Activated CD8-positive, alpha-beta memory T cell treated with anti-CD3 and anti-CD28 coated beads, Interleukin-2, amount 10 ng/mL, durations not matched to agents 7 days and 5 days (primary cell): ENCODE data around the gene GGA1. TPM values are rescaled to one million over a fixed set of nuclear protein-coding genes. Genes with fewer than 3 reads are reported as not detected.

Source experiments
- ATAC-seq: fragments of 150-1000 bp; cut with Tn5 transposase; one replicate; pipeline ENCODE4 v1.10.0; 2021; ENCODE audit warnings: moderate library complexity
- CTCF ChIA-PET: fragments of 350-600 bp; sonication (Branson Sonifier 250); formaldehyde crosslinking; loops from one replicate; lab custom pipeline; 2021; ENCODE audit warnings: antibody characterized with exemption; lab: Charles Lee
- DNase-seq: peaks from one replicate; pipeline ENCODE4 v3.0.0-alpha.2; 2020
- H3K27ac Mint-ChIP-seq: one replicate; pipeline ENCODE4 v1.8.0; 2021; ENCODE audit warnings: mild to moderate bottlenecking, mixed read lengths
- H3K27me3 Mint-ChIP-seq: one replicate; pipeline ENCODE4 v1.8.0; 2021; ENCODE audit warnings: mixed read lengths
- H3K36me3 Mint-ChIP-seq: one replicate; pipeline ENCODE4 v1.8.0; 2021; ENCODE audit warnings: mild to moderate bottlenecking, mixed read lengths
- H3K4me1 Mint-ChIP-seq: one replicate; pipeline ENCODE4 v1.8.0; 2021; ENCODE audit warnings: mixed read lengths
- H3K4me3 Mint-ChIP-seq: one replicate; pipeline ENCODE4 v1.8.0; 2021; ENCODE audit warnings: mild to moderate bottlenecking, moderate library complexity, mixed read lengths
- H3K9me3 Mint-ChIP-seq: one replicate; pipeline ENCODE4 v1.8.0; 2022; ENCODE audit warnings: low read depth, mixed read lengths
- total RNA-seq, 2 experiments: library from RNA; stranded (reverse); gene quantifications; one replicate each; pipeline ENCODE4 v1.2.3, GENCODE V29; 2021

GGA1 gene
- total RNA-seq: 10 to 100 TPM; 76.9 to 85.9 TPM

- Mint-ChIP-seq H3K27ac (peak within 1 kb of the TSS; percentile 94), H3K4me3 (peak within 1 kb of the TSS; percentile 89), H3K9me3 (no peaks in the 10 kb centered on the region), H3K4me1 (peaks cover 60% of the 10 kb centered on the region), H3K36me3 (peaks cover 3% of the 10 kb centered on the region), H3K27me3 (no peaks in the 10 kb centered on the region)
- ATAC-seq (peak; percentile 80), DNase-seq (peak; percentile 99)
- CTCF ChIA-PET: interaction anchor here (0.8 to 8.7 kb wide), 20 partner anchors 9 to 833 kb away, joined by 3 to 156 read pairs (median 12); partner anchors contain the start of genes IFT27, LGALS1, NOL12 and PDXP
Measured at GRCh38 chr22:37608477-37609239, at the start of gene GGA1. TSS of gene GGA1 (plus strand) at chr22:37608834. CDS start at chr22:37608861, 27 bp downstream.

GRCh38 chr22:37559521-37559900, 49.1 kb upstream of the GGA1 start:
- Mint-ChIP-seq H3K4me3 (no peak overlapping the region), H3K9me3 (no peaks in the 10 kb centered on the region), H3K27me3 (peaks cover 81% of the 10 kb centered on the region), H3K27ac (no peak overlapping the region), H3K4me1 (peaks cover 17% of the 10 kb centered on the region), H3K36me3 (no peaks in the 10 kb centered on the region)
- DNase-seq (no peak), ATAC-seq (no peak)
- CTCF ChIA-PET: interaction anchor here (0.7 to 22.7 kb wide), 3 partner anchors 8 to 16 kb away, joined by 3 to 661 read pairs (median 24); no protein-coding TSS in a partner anchor

GRCh38 chr22:37559901-37560607, 48.6 kb upstream of the GGA1 start, which contains the start of gene CDC42EP1:
TSS of gene CDC42EP1 (plus strand) at chr22:37560480. CDS start at chr22:37566350, 5,870 bp downstream.
- no peak for DNase-seq
- Mint-ChIP-seq H3K4me3 (peak within 1 kb of the TSS; percentile 13), H3K27ac (no peak within 1 kb of the TSS), H3K9me3 (no peaks in the 10 kb centered on the region), H3K27me3 (peaks cover 81% of the 10 kb centered on the region), H3K36me3 (no peaks in the 10 kb centered on the region), H3K4me1 (peaks cover 18% of the 10 kb centered on the region)
- peak; percentile 54 for ATAC-seq
- CTCF ChIA-PET: interaction anchor here (22.7 kb wide), 1 partner anchor 15 kb away, joined by 661 read pairs; no protein-coding TSS in a partner anchor

GRCh38 chr22:37560608-37561211, 47.9 kb upstream of the GGA1 start:
- DNase-seq (no peak), ATAC-seq (no peak)
- Mint-ChIP-seq H3K9me3 (no peaks in the 10 kb centered on the region), H3K36me3 (no peaks in the 10 kb centered on the region), H3K27ac (no peak overlapping the region), H3K4me3 (peak overlapping the region; percentile 13), H3K27me3 (peaks cover 77% of the 10 kb centered on the region), H3K4me1 (peaks cover 16% of the 10 kb centered on the region)
- CTCF ChIA-PET: interaction anchor here (1.0 to 22.7 kb wide), 5 partner anchors 15 to 32 kb away, joined by 4 to 661 read pairs (median 13); partner anchors contain the start of gene LGALS2

- CTCF ChIA-PET: interaction anchor here (0.7 to 22.7 kb wide), 14 partner anchors 9 to 256 kb away, joined by 3 to 661 read pairs (median 4); partner anchors contain the start of genes LGALS1 and LGALS2
- Mint-ChIP-seq H3K27ac (no peak overlapping the region), H3K9me3 (no peaks in the 10 kb centered on the region), H3K27me3 (peaks cover 74% of the 10 kb centered on the region), H3K36me3 (no peaks in the 10 kb centered on the region), H3K4me1 (peaks cover 23% of the 10 kb centered on the region), H3K4me3 (peak overlapping the region; percentile 13)
- peak; percentile 87 for DNase-seq
- peak; percentile 52 for ATAC-seq
Measured at GRCh38 chr22:37561212-37562048, 47.2 kb upstream of the GGA1 start.

- ATAC-seq (no peak), DNase-seq (no peak)
- H3K4me1 Mint-ChIP-seq: peaks cover 32% of the 10 kb centered on the region
- H3K4me3 Mint-ChIP-seq: no peak overlapping the region
- H3K27ac Mint-ChIP-seq: no peak overlapping the region
- no peaks in the 10 kb centered on the region for H3K36me3 Mint-ChIP-seq
- CTCF ChIA-PET: interaction anchor here (0.7 to 22.7 kb wide), 14 partner anchors 9 to 257 kb away, joined by 3 to 661 read pairs (median 4); partner anchors contain the start of genes LGALS1 and LGALS2
- peaks cover 67% of the 10 kb centered on the region for H3K27me3 Mint-ChIP-seq
- H3K9me3 Mint-ChIP-seq: no peaks in the 10 kb centered on the region
Measured at GRCh38 chr22:37562049-37562875, 46.4 kb upstream of the GGA1 start.

- no peak overlapping the region for H3K27ac Mint-ChIP-seq
- no peak overlapping the region for H3K4me3 Mint-ChIP-seq
- H3K9me3 Mint-ChIP-seq: no peaks in the 10 kb centered on the region
- DNase-seq (no peak), ATAC-seq (no peak)
- H3K36me3 Mint-ChIP-seq: no peaks in the 10 kb centered on the region
- peaks cover 56% of the 10 kb centered on the region for H3K27me3 Mint-ChIP-seq
- peaks cover 36% of the 10 kb centered on the region for H3K4me1 Mint-ChIP-seq
- CTCF ChIA-PET: interaction anchor here (0.8 to 22.7 kb wide), 9 partner anchors 18 to 136 kb away, joined by 3 to 661 read pairs (median 4); partner anchors contain the start of genes ELFN2 and GGA1
Measured at GRCh38 chr22:37563153-37564081, 45.2 kb upstream of the GGA1 start.

GRCh38 chr22:37564111-37564711, 44.4 kb upstream of the GGA1 start:
- Mint-ChIP-seq H3K27me3 (peaks cover 48% of the 10 kb centered on the region), H3K4me3 (no peak overlapping the region), H3K36me3 (no peaks in the 10 kb centered on the region), H3K9me3 (no peaks in the 10 kb centered on the region), H3K4me1 (peaks cover 36% of the 10 kb centered on the region), H3K27ac (no peak overlapping the region)
- ATAC-seq (no peak), DNase-seq (no peak)
- CTCF ChIA-PET: interaction anchor here (0.8 to 22.7 kb wide), 9 partner anchors 19 to 136 kb away, joined by 3 to 661 read pairs (median 6); partner anchors contain the start of gene ELFN2

GRCh38 chr22:37565830-37566229, 42.8 kb upstream of the GGA1 start:
- Mint-ChIP-seq H3K4me1 (peaks cover 36% of the 10 kb centered on the region), H3K9me3 (no peaks in the 10 kb centered on the region), H3K36me3 (no peaks in the 10 kb centered on the region), H3K27ac (peak overlapping the region; percentile 86), H3K4me3 (no peak overlapping the region), H3K27me3 (peaks cover 46% of the 10 kb centered on the region)
- DNase-seq (no peak), ATAC-seq (no peak)
- CTCF ChIA-PET: interaction anchor here (0.8 to 22.7 kb wide), 18 partner anchors 8 to 322 kb away, joined by 3 to 661 read pairs (median 14); partner anchors contain the start of genes CYTH4, GGA1, LGALS2 and RAC2

GRCh38 chr22:37566329-37566837, 42.3 kb upstream of the GGA1 start:
- Mint-ChIP-seq H3K4me1 (peaks cover 34% of the 10 kb centered on the region), H3K27ac (peak overlapping the region; percentile 86), H3K9me3 (no peaks in the 10 kb centered on the region), H3K4me3 (no peak overlapping the region), H3K36me3 (no peaks in the 10 kb centered on the region), H3K27me3 (peaks cover 41% of the 10 kb centered on the region)
- DNase-seq: peak; percentile 69
- peak; percentile 35 for ATAC-seq
- CTCF ChIA-PET: interaction anchor here (0.8 to 22.7 kb wide), 28 partner anchors 8 to 367 kb away, joined by 3 to 661 read pairs (median 8); partner anchors contain the start of genes CYTH4, GGA1, LGALS2 and MFNG
